DMS 273 (cell line): ENCODE measurements around the gene ADGRG1.

Source experiments
- DNase-seq: peaks from one replicate; lab custom pipeline; 2025; ENCODE audit not compliant: unreplicated experiment; lab: John Stamatoyannopoulos, UW

Gene ADGRG1

DNA sequence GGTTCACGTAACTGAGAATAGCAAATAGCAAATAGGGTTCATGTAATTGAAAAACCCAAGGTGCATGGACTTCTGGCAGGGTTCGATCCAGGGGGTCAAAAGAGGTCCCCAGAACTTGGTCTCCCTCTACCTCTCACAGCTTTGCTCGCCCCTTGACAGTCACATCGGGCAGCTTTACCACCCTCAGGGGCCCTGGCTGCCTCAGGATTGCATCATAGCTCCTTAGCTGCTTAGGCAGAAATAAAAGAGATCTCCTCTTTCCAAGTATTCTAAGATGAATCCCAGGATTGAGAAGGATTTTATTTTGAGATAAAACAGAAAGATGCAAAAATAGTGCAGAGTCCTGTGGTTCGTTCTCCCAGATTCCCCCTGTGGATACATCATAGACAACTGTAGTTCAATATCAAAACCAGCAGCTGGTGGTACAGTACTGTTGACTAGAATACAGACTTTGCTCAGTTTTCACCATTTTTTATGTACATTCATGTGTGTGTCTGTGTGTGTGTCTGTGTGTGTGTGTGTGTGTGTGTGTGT lies 52.5 kb downstream of the ADGRG1 start:
- DNase-seq = no peak

DNA sequence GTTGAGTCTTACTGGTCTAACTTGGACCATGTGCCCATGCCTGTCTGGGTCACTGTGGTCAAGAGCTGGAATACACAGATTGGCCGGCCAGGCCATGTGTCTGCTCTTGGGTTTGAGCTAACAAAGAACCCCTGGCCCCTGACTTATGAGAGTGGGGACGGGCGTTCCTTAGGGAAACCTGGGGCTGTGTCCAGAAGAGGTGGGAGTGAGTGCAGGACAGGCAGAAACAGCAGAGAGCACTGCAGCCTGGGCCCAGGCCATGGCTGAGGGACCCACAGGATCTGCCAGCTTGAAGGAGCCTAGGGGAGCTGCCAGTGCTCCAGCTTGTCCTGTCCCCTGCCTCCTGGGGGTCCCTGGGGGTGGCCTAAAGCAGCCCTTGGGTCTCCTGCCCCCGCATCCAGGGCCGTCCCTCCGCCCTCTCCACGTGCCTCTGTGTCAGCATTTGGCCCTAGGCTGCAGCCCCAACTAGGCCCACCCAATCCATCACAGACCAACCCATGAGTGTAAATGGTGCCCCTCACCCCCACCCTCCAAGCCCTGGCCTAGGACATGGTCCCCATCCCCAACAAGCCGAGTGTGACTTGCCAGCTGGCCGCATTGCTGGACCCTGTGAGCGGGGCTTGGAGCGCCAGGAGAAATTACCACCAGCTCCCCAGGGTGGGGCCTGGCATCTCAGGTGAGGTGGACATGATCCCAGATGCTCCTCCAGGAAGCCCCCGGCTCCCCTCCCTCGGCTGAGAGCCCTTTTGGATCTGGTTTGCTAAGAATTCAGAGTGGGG lies 53.7 kb downstream of the ADGRG1 start:
- DNase-seq = no peak

DNA sequence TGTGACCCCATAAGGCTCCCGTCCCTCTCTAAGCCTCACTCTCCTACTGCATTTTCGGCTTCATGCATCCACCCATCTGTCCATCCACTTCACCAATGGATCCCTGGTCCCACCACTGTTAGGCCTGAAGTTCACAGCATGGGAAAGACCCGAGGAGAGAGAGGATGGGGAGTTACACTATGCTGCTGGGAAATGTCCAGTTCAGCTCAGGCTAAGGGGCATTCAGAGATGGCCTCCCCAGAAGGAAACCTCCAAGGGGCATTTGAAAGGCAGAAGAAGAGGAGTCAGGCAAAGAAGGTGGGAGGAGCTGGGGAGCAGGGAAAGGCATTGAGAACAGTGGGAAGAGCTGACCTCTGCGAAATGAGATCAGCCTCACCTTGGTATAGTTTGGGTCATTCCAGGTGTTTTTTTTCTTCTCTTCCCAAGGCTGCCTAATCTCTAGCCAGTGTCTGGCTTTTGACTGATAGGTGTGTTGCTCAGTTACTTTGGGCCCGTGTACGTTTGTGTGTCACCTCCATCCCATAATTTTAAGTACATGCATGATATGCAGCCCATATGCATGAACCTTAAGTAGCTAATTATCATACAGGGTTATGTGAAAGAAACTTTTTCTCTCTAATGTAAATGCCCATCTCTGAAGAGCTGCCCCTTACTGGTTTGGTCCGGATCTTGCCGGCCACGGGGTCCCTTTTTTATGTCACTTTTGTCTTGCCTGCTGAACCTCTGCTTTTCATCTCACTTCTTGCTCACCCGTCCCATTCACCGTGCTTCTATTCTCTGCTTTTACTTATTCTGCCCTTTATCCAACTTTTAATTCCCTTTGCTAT lies 54.6 kb downstream of the ADGRG1 start:
- DNase-seq = peak; percentile 38

DNA sequence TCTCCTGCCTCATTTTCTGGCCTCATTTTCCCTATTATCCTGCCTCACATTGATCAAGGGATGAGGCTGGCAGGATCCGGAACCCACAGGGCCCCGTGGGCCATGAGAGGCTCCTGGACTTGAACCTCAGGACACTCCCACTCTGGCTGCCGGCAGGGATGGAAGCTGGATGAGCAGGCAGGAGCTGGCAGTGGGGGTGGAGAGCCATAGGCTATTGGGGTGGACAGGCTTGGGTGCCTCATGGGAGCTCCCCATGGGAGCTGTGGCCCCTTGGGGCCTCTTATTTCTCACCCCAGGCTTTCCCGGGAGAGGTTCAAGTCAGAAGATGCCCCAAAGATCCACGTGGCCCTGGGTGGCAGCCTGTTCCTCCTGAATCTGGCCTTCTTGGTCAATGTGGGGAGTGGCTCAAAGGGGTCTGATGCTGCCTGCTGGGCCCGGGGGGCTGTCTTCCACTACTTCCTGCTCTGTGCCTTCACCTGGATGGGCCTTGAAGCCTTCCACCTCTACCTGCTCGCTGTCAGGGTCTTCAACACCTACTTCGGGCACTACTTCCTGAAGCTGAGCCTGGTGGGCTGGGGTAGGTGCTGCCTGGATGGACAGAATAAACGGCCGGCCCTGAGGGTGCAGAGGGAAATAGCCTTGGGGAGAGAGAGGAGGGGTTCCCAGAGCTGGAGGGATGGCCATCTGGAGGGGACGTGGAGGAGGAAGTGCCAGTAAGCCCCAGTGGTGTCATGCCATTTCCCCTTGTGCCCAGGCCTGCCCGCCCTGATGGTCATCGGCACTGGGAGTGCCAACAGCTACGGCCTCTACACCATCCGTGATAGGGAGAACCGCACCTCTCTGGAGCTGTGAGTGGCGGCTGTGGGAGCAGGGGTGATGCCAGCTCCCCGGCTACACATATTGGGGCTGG lies 55.5 kb downstream of the ADGRG1 start:
- no peak for DNase-seq

DNA sequence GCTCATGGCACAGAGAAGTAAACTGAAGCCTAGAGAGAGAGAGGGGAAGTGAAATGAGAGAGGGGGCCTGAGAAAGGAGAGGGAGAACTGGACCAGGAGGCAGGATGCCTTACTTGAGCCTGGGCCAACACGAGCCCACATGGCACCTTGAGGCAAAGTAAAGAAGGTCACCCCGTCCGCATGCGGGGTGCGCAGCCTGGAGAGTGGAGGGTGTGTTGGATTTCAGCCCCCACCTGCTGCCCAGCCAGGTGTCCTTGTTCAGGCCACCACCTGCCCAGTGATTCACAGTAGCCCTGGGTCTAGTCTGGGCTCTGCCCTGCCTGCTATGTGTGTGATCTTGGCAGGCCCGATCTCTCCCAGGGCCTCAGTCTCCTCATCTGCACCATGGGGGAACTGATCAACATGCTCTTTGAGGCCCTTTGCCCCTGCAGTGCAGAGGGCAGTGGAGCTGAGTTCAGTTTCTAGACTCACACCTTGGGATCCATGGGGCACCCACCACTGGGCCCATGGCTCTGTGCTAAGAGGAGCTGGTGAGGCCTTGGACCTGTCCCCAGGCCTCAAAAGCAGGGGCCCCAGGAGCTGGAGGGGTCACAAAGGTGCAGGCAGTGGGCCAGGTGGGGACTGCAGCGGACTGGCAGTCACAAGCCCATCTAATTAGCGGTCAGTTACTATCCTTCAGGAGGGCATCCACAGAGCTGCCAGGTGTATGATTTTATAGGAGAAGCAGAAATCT lies 56.4 kb downstream of the ADGRG1 start:
- DNase-seq = no peak

DNA sequence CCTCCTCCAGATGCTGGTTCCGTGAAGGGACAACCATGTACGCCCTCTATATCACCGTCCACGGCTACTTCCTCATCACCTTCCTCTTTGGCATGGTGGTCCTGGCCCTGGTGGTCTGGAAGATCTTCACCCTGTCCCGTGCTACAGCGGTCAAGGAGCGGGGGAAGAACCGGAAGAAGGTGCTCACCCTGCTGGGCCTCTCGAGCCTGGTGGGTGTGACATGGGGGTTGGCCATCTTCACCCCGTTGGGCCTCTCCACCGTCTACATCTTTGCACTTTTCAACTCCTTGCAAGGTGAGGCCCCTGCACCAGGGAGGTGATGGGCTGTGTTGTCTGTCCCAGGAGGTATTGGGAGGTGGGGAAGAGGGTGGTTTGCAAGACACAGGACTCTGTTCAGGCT lies 57.2 kb downstream of the ADGRG1 start:
- DNase-seq = no peak

DNA sequence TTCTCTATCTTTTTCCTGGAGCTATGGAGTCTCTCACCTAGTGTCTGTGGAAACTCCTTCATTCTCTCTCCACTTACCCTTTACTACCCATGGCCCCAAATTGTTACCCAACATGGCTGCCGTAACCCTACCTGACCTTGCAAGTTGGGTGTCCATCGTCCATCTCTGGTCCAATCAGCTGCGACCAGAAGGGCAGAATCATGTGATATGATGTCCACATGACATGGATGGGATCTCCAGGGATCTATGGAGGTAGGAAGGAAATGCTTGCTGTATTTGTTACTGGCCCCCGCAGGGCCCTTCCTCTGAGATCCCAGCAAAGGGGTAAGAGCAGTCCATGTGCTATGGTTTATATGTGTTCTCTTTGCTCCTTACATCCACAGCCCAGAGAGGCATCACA lies 58.1 kb downstream of the ADGRG1 start:
- DNase-seq = no peak

DNA sequence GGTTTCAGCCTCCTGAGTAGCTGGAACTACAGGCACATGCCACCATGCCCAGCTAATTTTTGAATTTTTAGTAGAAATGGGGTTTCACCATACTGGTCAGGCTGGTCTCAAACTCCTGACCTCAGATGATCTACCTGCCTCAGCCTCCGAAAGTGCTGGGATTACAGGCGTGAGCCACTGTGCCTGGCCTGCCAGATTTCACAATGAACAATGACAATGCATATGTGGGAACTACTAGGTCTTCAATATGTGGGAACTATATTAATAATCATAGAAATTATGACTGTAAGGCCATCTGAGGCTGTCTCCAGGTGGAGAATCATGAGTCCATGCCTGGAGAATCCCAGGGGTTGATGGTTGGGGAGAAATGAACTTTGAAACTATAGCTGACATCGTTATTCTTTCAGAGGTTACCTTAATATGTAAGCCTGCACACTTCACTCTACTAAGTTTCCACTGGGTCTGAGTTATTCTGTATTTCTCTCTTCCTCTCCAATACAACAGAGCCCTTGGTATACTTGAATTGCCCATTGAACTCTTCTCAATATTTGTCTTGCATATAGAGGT lies 59.0 kb downstream of the ADGRG1 start:
- no peak for DNase-seq

DNA sequence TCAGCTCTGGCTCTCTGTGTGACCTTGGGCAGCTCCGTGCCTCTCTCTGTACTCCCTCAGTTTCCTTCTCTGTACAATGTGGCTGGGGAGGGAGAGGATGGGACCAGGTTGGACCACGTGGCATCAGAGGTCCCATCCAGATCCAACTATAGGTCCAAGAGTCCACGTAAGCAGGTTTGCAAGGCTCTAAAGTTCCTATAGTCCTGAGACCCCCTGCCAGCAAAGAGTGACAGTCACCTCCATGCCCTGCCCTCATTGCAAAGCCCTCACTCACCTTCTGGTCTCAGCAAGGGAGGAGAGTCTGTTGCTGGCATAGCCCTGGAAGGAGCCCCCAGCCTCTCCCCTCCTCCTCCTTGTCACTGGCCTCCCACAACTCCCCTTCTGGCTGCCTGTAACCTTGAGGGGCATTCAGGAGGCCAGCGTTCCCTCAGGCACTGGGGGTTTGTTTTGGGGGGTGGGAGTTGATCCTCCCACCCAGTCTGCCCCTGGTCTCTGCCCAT lies 60.1 kb downstream of the ADGRG1 start:
- no peak for DNase-seq

DNA sequence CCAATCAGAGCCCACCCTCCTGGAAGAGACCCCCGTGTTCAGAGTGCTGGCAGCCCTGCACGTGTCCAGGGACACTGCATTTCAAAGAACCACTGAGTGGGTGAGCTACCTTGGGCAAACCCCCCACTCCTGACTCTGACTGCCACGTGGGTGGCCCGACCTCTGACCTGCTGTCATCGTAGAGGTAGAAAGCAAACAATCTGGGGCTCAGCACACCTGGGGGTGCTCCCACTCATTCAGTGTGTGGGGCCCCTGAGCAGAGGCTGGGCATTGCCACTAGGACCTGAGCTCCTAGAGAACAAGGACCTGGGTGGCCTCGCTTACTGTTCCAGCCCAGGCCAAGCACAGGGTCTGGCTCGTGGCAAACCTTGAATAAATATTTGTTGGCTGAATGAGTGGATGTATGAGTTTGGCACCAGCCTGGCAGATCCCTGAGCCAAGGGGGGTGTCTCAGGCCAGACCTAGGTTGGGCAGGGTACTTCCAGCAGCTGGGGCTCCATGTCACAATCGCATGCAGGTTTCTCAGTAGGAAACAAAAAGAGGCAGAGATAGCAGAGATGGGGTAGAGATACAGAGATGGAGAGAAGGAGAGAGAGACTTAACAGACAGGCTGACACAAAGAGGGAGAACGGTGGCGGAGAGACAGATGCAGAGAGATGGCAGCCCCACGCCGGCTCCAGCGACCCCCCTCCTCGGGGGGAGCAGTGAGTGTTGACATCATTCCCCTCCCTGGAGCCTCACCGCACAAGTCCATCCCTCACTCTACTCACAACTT lies 60.7 kb downstream of the ADGRG1 start:
- DNase-seq = no peak

DNA sequence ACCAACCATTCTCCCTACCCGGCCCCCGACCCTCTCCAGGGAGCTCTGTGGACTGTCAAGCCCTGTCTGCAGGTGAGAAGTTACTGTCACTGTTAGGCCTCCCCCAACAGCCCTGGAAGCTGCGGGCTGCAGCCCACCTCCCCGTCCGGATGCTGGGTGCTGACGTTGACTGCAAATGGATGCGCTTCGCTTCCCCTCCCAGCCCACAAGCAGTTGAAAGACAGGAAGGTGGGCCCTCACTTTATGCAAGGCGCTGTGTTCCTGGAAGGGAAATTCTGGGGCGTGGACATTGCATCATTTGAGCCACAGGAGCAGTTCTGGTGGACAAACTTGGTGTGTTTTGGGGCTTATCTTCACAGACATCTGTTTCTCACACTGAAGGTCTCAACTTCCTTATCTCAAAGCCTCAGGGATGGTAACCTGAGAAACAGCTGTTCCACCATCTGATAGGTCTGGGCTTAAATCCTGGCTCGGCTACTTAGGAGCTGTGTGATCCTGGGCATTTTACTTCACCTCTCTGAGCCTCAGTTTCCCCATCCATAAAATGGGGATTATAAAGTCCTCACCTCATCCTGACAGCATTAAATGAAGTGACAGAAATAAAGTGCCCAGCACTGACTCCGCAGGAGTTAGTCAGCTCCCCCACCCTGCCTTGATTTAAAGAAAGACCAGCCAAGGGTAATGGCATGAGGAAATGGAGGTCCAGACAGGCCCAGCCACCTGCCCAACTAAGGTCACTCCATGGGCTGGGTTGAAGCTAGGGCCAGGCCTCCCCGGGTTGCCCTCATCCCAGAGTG lies 61.5 kb downstream of the ADGRG1 start:
- DNase-seq = peak; percentile 60

DNA sequence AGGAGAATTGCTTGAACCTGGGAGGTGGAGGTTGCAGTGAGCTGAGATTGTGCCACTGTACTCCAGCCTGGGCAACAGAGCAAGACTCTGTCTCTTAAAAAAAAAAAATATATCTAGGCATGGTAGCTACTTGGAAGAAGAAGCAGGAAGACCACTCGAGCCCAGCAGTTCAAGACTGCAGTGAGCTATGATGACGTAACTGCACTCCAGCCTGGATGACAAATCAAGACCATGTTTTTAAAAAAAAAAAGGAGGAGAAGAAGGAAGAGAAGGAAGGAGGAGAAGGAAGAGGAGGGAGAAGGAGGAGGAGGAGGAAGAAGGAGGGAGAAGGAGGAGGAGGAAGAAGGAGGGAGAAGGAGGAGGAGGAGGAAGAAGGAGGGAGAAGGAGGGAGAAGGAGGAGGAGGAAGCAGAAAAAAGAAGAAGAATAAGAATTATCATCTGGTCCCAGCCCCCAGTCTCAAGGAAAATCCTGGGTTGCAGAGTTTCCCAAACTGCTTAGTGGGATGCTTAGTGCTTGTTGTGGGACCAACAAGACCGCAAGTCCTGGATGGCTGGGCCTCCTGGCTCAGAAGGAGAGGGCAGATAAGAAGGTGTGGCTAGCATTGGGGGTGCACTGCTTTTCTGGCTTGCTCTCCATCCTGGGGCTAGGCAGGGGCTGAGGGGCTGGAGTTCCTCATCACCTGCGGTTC lies 62.5 kb downstream of the ADGRG1 start:
- DNase-seq = no peak

DNA sequence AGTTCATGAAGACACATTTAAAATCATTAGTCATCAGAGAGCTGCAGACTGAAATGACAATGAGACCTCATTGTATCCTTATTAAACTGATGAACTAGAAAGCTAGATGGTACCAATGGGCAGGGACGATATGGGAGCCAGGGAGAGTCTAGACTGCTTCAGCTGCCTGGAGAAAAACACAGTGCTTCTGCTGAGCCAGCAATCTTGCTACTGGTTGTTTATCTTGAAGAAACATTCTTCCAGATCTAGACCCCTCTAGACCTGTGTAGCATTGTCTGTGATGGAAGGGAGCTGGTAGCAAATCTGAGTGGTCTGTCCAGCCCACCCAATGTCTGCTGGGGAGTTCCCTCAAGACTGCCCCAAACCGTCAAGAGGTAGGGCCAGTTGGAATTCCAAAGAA lies 64.2 kb downstream of the ADGRG1 start:
- DNase-seq = no peak

DNA sequence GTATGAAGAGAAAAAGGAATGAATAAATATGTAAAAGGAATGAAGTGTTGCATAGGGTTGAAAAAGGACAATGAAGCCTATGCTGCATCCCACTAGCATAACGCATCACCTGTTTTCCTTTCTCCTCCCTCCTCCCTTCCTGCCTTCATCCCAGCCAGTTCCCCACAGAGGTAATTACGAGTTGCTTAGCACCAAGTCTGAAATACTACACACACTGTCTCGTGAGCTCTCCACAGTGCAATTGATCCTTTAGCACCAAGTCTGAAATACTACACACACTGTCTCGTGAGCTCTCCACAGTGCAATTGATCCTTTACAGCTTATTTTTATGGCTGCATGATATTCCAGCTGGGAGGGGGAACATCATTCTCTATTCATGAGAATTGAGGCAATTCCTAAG lies 65.1 kb downstream of the ADGRG1 start:
- DNase-seq = no peak

DNA sequence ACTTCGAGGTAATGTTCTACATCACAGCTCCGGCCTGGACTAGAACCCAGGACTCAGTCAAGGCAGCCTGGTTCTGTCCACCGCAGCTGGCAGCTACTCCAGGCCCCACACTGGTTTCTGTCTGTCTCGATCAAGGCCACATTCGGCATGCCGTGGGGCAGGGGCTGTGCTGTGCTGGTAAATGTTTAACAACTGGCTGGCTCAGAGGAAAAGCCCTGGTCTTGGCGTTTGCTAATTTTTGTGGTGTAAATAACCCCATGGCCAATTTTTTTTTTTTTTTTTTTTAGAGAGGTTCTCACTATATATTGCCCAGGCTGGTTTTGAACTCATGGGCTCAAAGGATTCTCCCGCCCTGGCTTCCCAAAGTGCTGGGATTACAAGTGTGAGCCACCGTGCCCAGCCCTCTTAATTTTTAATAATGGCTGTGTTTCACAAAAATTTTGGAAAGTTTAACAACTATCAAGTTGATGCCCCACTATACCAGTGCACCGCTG lies 65.8 kb downstream of the ADGRG1 start:
- no peak for DNase-seq

DNA sequence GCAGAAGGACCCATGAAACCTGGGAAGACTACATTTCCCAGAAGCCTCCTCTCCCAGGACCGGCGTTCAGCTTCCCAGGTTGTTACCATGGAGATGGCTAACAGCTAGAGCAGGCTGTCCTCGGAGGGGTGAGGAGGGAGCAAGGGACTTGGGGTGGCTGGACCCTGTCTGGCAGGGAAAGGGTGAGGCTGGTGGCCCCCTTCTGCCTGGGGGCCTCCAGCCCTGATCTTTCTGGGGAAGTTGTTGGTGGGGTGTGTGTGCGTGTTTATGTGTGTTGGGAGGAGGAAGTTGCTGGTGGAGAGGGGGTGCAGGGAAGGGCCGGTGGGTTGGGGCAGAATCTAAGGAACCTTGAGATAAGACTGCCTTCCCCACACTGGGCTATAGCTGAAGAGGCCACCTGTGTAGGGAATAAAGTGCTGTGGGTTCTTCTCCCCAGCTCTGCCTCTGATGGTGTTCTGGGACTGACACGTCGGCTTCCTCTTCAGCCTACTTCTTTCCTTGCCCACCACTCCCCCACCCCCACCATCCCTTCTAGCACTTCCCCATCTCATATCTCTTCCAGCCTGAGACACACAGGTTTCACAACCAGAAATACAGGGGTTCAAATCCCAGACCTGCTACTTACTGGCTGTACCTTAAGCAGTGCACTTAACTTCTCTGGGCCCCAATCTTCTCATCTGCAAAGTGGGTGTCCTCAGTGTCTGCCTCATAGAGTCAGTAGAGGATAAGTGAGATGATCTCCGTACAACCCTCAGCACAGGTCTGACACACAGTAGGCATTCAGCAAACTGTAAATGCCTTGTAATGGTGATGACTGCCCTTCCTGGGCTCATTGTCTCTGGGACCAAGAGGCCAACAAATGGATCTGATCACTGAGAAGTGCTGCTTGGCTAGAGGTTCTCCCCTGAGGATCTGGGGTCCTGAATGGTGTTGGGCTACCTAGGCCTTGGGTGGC lies 66.6 kb downstream of the ADGRG1 start, which contains the start of gene DRC7:
Gene DRC7, plus strand, starts transcription at position 82 of the 955 bp plus-strand sequence. CDS start 3,144 bp downstream, outside the sequence.
- DNase-seq = peak; percentile 89
